GM12878 (cell line): ENCODE results near the gene ABCD4.

Experiments used
- BHLHE40 ChIP-seq, 2 experiments: fragments of 450-650 bp in 1 of 2; IDR thresholded peaks; 2 replicates each; pipeline ENCODE4 v1.6.1; 2011 to 2017; ENCODE audit warnings: low read depth in 2 of 2, borderline replicate concordance in 1 of 2, improper control_type of control experiment in 1 of 2, low read length in 1 of 2, mild to moderate bottlenecking in 1 of 2
- EZH2 ChIP-seq: IDR thresholded peaks from 2 replicates; pipeline ENCODE4 v1.6.1; 2012; ENCODE audit warnings: low read depth, mild to moderate bottlenecking, control low read depth, inconsistent platforms, low read length, borderline replicate concordance; ENCODE audit not compliant: control insufficient read depth
- FOS ChIP-seq: IDR thresholded peaks from 3 replicates; pipeline ENCODE4 v1.6.1; 2011; ENCODE audit warnings: borderline replicate concordance; ENCODE audit not compliant: insufficient read length; ENCODE audit errors: extremely low read depth
- POLR2AphosphoS5 ChIP-seq: IDR thresholded peaks from 2 replicates; pipeline ENCODE4 v1.6.1; 2011; ENCODE audit warnings: mild to moderate bottlenecking, low read length, inconsistent platforms
- SP1 ChIP-seq: IDR thresholded peaks from one replicate; pipeline ENCODE4 v1.6.1; 2011; ENCODE audit warnings: low read depth, low read length
- TCF7 ChIP-seq: IDR thresholded peaks from 2 replicates; pipeline ENCODE4 v1.6.1; 2014; ENCODE audit warnings: antibody characterized with exemption, borderline replicate concordance
- TF ChIP-seq, protein P1 (sequence below): fragments of 450-650 bp; IDR thresholded peaks from 2 replicates; pipeline ENCODE4 v1.6.1; 2017; ENCODE audit warnings: mild to moderate bottlenecking
- TF ChIP-seq, protein P2 (sequence below): IDR thresholded peaks from 2 replicates; pipeline ENCODE4 v1.6.1; 2012; ENCODE audit warnings: mild to moderate bottlenecking, low read depth, low read length
- TF ChIP-seq, protein P3 (sequence below): IDR thresholded peaks from 2 replicates; pipeline ENCODE4 v1.6.1; 2011; ENCODE audit warnings: mild to moderate bottlenecking, low read depth, low read length, moderate library complexity; ENCODE audit not compliant: insufficient replicate concordance
- TF ChIP-seq, protein P4 (sequence below), 3 experiments: IDR thresholded peaks in 2 of 3; conservative IDR thresholded peaks in 1 of 3; 2 replicates each; pipeline ENCODE4 v1.5.1; 2011; ENCODE audit warnings: low read depth in 3 of 3, low read length in 3 of 3, mild to moderate bottlenecking in 3 of 3, control low read depth in 2 of 3, moderate library complexity in 2 of 3, inconsistent platforms in 1 of 3, mixed read lengths in 1 of 3; ENCODE audit not compliant: control insufficient read depth in 2 of 3, insufficient read depth in 1 of 3; ENCODE audit errors: extremely low read depth in 1 of 3
- TF ChIP-seq, protein P5 (sequence below): IDR thresholded peaks from 2 replicates; pipeline ENCODE4 v1.6.1; 2012; ENCODE audit warnings: low read depth, low read length, improper control_type of control experiment

DNA sequence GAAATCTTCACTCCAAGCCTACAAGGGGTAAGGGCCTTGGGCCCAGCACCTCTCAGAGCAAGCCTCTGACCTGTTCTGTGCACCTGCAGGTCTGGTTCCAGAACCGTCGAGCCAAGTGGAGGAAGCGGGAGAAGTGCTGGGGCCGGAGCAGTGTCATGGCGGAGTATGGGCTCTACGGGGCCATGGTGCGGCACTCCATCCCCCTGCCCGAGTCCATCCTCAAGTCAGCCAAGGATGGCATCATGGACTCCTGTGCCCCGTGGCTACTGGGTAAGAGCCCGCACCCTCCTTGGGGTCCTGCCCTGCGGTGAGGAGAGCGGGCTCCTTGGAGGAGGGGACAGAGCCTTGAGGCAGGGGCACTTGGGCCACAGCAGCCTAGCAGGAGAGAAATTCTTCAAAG lies 43.2 kb downstream of the ABCD4 start:
- TF ChIP-seq, protein P1, sequence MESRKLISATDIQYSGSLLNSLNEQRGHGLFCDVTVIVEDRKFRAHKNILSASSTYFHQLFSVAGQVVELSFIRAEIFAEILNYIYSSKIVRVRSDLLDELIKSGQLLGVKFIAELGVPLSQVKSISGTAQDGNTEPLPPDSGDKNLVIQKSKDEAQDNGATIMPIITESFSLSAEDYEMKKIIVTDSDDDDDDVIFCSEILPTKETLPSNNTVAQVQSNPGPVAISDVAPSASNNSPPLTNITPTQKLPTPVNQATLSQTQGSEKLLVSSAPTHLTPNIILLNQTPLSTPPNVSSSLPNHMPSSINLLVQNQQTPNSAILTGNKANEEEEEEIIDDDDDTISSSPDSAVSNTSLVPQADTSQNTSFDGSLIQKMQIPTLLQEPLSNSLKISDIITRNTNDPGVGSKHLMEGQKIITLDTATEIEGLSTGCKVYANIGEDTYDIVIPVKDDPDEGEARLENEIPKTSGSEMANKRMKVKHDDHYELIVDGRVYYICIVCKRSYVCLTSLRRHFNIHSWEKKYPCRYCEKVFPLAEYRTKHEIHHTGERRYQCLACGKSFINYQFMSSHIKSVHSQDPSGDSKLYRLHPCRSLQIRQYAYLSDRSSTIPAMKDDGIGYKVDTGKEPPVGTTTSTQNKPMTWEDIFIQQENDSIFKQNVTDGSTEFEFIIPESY: no peak
- TF ChIP-seq EZH2: no peak
- TF ChIP-seq, protein P2, sequence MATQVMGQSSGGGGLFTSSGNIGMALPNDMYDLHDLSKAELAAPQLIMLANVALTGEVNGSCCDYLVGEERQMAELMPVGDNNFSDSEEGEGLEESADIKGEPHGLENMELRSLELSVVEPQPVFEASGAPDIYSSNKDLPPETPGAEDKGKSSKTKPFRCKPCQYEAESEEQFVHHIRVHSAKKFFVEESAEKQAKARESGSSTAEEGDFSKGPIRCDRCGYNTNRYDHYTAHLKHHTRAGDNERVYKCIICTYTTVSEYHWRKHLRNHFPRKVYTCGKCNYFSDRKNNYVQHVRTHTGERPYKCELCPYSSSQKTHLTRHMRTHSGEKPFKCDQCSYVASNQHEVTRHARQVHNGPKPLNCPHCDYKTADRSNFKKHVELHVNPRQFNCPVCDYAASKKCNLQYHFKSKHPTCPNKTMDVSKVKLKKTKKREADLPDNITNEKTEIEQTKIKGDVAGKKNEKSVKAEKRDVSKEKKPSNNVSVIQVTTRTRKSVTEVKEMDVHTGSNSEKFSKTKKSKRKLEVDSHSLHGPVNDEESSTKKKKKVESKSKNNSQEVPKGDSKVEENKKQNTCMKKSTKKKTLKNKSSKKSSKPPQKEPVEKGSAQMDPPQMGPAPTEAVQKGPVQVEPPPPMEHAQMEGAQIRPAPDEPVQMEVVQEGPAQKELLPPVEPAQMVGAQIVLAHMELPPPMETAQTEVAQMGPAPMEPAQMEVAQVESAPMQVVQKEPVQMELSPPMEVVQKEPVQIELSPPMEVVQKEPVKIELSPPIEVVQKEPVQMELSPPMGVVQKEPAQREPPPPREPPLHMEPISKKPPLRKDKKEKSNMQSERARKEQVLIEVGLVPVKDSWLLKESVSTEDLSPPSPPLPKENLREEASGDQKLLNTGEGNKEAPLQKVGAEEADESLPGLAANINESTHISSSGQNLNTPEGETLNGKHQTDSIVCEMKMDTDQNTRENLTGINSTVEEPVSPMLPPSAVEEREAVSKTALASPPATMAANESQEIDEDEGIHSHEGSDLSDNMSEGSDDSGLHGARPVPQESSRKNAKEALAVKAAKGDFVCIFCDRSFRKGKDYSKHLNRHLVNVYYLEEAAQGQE: no peak
- TF ChIP-seq BHLHE40 (IDR thresholded peaks at IDR 0.05; ENCODE audit: borderline replicate concordance in 1 of 2, low read depth in 2 of 2, low read length in 1 of 2): no peak
- TF ChIP-seq, protein P3, sequence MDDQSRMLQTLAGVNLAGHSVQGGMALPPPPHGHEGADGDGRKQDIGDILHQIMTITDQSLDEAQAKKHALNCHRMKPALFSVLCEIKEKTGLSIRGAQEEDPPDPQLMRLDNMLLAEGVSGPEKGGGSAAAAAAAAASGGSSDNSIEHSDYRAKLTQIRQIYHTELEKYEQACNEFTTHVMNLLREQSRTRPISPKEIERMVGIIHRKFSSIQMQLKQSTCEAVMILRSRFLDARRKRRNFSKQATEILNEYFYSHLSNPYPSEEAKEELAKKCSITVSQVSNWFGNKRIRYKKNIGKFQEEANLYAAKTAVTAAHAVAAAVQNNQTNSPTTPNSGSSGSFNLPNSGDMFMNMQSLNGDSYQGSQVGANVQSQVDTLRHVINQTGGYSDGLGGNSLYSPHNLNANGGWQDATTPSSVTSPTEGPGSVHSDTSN: no peak
- TF ChIP-seq, protein P4, sequence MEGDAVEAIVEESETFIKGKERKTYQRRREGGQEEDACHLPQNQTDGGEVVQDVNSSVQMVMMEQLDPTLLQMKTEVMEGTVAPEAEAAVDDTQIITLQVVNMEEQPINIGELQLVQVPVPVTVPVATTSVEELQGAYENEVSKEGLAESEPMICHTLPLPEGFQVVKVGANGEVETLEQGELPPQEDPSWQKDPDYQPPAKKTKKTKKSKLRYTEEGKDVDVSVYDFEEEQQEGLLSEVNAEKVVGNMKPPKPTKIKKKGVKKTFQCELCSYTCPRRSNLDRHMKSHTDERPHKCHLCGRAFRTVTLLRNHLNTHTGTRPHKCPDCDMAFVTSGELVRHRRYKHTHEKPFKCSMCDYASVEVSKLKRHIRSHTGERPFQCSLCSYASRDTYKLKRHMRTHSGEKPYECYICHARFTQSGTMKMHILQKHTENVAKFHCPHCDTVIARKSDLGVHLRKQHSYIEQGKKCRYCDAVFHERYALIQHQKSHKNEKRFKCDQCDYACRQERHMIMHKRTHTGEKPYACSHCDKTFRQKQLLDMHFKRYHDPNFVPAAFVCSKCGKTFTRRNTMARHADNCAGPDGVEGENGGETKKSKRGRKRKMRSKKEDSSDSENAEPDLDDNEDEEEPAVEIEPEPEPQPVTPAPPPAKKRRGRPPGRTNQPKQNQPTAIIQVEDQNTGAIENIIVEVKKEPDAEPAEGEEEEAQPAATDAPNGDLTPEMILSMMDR (IDR thresholded peaks at IDR 0.05 in 2 of 3, conservative IDR thresholded peaks at IDR 0.05 in 1 of 3; ENCODE audit: control insufficient read depth in 2 of 3, extremely low read depth in 1 of 3, insufficient read depth in 1 of 3, low read depth in 3 of 3, low read length in 3 of 3): no peak
- TF ChIP-seq TCF7: no peak
- TF ChIP-seq FOS: no peak
- no peak for TF ChIP-seq SP1
- TF ChIP-seq, protein P5, sequence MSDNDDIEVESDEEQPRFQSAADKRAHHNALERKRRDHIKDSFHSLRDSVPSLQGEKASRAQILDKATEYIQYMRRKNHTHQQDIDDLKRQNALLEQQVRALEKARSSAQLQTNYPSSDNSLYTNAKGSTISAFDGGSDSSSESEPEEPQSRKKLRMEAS: no peak
- no peak for TF ChIP-seq POLR2AphosphoS5
